Measurements from ENCODE around the gene SULT1A1.

GRCh38 chr16:28603381-28604185, 6.3 kb downstream of the SULT1A1 start:
- TF ChIP-seq POLR2AphosphoS5 (IDR thresholded peaks at IDR 0.05; ENCODE audit: borderline replicate concordance, low read depth, low read length) = no peak
- no peak for TF ChIP-seq EZH2 (IDR thresholded peaks at IDR 0.05)
- no peak for TF ChIP-seq FOXP2 (optimal IDR thresholded peaks at IDR 0.05; ENCODE audit: control extremely low read depth, extremely low read length, insufficient read depth)
